Measurements from ENCODE around the gene IL16.

DNA sequence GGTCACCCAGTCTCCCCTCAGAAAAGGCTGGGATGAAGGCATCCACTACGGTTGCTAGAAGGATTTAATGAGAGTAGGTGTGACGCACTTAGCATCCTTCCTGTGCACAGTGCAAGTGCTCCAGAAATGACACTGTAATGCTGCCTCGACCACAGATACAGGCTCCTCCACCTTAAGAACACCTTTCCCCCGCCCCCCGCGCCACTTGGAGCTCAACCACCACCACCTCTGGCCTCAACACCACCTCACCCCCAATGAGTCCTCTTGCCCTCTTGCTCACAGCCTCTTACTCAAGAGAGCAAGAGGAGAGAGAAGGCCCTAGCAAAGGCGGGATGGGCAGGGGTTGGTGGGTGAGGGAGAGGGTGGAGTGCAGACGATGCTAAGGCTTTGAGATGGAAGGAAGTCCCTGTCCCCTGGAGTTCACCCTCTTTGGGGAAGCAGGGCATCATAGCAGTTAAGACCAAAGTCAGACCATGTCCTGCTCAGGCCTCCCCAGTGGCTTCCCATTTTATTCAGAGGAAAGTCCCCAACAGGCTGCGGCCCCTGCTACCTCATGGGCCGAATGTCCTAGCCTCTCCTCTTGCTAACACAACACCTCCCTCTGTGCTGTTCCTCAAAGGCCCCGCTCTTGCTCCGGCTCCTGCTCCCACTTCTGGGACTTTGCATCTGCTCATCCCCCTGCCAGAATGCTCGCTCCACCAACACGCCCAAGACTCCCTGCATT, 118.9 kb downstream of the IL16 start:
- TF ChIP-seq, protein P1, sequence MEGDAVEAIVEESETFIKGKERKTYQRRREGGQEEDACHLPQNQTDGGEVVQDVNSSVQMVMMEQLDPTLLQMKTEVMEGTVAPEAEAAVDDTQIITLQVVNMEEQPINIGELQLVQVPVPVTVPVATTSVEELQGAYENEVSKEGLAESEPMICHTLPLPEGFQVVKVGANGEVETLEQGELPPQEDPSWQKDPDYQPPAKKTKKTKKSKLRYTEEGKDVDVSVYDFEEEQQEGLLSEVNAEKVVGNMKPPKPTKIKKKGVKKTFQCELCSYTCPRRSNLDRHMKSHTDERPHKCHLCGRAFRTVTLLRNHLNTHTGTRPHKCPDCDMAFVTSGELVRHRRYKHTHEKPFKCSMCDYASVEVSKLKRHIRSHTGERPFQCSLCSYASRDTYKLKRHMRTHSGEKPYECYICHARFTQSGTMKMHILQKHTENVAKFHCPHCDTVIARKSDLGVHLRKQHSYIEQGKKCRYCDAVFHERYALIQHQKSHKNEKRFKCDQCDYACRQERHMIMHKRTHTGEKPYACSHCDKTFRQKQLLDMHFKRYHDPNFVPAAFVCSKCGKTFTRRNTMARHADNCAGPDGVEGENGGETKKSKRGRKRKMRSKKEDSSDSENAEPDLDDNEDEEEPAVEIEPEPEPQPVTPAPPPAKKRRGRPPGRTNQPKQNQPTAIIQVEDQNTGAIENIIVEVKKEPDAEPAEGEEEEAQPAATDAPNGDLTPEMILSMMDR (optimal IDR thresholded peaks at IDR 0.05 in 1 of 3, IDR thresholded peaks at IDR 0.05 in 1 of 3, conservative IDR thresholded peaks at IDR 0.05 in 1 of 3; ENCODE audit: extremely low read depth in 1 of 3, insufficient read depth in 2 of 3, low read length in 3 of 3), result no peak
- no peak for TF ChIP-seq EZH2 (IDR thresholded peaks at IDR 0.05; ENCODE audit: low read length)

Measured in keratinocyte (primary cell).